HG03575 (cell line): ENCODE results near the gene HMCN1.

ENCODE experiments used
- ATAC-seq: cut with Tn5 transposase; IDR thresholded peaks from one replicate; pipeline ENCODE4 v1.9.1; 2021; ENCODE audit not compliant: unreplicated experiment, insufficient number of reproducible peaks, low FRiP score; ENCODE audit errors: extremely low read depth

Gene HMCN1

DNA sequence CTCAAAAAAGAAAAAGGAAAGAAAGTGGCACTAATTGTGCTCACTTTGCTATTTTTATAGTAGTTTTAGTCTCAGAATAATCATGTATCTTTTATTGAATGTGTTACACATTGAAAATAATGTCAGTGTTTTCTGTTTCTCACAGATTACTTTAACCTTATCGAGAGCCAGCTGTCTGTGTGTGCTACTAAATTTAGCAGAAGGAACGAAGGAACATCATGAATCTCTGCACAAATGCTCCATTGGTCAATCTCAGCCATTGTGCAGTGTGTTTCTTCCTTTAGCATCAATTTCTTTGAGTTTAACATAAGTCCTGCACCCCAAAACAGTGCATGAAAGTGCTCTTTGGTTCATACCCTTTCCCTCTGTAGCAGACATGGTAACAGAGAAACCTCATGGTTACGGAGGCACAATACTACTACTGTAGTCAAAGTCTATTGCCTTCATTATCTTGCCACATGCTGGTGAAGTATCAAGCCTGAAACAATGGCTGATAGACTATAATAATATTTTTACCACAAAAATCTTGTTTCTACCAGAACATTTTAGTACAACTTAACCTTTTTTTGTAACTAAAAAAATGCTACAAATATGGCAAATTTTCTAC lies 310.0 kb downstream of the HMCN1 start:
- no peak for ATAC-seq

DNA sequence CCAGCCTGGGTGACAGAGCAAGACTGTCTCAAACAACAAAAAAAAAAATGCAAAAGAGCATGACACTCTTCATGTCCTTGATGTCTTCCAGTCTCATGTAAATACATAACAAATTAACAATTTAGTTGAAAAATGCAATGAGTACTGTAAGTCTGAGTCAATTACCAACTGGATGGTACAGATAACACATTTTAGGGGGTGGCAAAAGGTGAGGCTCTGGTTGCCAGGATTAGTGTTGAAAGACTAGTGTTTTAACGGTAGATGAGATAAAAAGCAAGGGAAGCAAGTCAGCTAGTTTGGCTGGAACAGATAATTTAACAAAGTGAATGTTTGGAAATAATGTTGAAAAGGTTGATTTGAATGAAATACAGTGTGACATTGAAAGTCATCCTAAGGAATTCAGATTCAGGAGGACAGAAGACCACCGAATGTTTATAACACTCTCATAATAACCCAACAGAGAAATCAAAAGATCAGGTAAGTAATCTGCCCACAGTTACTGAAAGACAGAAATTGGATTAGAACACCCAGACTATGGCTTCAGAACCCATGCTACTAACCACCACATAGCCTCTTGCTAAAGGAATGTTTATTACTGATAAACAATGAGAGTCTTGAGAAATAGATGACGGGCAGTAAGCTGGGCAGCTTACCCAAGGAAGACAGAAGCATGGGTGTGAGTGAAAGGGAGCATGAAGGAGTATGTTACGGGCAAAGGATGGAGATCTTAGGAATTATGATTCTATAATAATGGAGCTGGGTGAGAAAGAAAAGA lies 312.4 kb downstream of the HMCN1 start:
- no peak for ATAC-seq

DNA sequence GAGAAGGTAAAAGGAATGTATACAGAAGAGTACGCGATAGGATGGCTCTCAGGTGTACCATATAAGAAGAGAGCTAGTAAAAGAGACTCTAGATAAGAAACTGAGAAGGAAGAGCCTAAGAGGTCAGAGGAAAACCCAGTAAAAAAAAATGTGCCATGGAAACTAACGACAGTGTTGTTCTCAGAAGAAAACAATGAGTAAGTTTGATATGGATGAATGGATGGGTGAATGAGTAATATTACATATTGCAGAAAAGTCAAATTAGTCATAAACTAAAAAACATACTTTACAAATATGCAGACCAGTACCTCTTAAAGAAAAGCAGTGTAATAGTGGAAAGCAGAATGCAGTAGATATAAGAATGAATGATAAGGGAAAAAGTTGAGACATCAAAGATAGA lies 316.2 kb downstream of the HMCN1 start:
- no peak for ATAC-seq

DNA sequence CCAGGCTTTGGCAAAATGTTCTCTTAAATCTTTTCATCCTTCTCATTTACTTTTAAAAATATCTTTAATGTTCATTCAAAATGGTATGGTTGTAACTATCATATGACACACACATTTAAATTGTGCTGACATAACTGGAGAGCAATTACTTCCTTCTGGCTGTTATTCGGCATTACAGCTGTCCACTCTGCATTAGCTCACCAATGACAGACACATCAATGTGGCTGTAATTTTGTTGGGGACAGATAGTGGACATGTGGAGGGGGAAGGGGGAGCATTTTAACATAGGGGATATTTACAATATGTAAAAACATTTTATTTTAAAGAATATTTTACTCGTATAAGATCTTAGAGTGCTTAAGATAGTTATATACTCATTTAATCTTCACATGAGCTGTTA lies 319.8 kb downstream of the HMCN1 start:
- ATAC-seq = no peak

DNA sequence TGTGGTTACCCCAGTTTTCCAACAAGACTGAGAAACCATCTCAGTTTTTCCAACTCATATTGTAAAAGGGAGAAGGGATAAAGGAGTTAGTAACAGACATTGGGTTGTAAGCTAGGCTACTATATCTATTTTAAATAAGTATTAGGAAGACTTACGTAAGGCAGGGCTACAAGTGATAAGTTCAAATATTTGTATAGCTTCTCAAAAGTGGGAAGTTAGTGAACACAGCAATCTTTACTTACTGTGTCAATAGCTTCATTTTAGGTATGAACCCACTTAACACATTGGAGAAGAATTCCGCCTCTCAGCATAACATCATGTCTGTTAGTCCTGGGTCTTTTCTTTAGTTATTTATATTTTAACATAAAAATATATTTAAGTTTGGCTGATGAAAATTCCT lies 320.7 kb downstream of the HMCN1 start:
- no peak for ATAC-seq

DNA sequence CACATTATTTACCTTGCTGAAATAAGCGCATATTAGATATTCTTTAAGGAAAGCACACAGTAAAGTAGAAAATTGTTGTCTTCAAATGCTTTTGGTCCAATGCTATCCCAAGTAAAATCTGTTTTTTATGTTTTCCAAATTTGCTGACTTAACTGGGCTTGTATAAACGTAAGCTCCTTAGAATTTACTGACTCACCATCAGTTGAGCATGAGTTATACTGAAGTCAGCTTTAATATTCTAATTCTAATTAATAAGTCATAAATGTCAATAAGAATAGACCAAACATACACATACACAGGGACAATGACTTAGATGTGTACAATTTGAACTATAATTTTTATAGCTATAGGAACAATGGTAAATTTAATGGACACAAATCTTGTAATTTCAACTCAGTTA lies 321.7 kb downstream of the HMCN1 start:
- ATAC-seq = no peak

DNA sequence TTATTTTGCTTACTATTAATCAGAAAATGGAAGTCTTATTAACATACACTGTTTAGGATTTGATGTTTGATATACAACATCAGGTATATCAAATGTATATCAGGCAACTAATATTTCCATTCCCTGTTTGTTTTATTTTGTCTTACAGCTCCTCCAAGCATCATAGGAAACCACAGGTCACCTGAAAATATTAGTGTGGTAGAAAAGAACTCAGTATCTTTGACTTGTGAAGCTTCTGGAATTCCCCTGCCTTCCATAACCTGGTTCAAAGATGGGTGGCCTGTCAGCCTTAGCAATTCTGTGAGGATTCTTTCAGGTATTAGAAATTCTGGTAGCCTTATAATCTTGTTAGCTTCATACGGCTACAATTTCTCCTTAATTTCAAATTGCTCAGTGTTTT lies 322.9 kb downstream of the HMCN1 start:
- ATAC-seq = no peak

DNA sequence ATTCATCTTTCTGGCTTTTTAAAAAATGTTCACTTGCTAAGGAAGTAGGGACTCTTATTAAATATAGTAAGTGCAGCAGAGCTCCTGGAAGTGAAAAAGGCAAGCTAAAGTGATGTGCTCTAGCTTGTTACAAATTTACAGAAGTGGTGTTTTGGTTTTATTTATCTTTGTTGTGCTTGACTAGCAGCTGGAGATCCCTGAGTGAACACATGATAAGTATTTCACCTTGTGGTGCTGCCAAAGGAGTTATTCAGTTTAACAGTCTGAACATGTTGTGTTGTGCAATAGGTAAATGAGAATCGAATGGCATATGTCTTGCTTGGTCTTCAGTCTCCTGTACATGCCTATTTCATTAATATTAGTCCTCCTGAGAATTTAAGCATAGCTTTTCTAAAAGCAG lies 325.1 kb downstream of the HMCN1 start:
- ATAC-seq = no peak

DNA sequence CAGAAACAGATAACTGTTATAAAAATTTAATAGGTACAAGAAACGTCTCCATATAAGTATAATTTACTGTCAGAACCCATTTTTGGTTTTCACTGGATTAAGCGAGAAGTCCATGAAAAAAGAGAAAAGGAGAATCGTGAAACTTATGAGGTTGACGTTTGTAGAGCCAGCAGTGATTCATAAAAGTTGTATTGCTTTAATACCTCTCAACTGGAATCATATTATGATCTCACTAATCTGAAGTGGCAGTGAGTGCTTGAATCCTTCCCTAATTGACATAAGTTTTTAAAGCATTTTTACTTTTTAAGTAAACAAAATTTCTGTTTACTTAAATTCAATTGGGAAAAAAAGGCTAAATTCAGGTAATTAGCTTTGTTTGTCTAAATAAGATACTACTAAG lies 325.6 kb downstream of the HMCN1 start:
- ATAC-seq = no peak

DNA sequence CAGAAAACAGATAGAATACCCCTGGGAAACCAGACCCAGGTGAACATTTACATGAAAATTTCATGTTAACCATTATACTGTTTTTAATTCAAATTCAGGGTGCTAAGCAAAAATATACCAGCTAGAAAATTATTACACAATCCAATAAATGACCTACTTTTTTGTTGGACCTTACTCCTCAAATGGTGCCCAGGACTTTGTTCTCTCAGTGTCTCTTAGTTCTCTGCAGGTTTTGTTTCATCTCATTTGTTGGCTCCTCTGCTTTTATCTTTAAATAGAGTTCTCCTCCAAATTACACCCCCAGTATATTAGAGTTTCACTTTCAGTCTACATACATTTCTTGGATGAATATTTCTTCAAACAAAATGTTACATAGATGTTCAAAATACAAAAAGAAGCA lies 326.0 kb downstream of the HMCN1 start:
- no peak for ATAC-seq

DNA sequence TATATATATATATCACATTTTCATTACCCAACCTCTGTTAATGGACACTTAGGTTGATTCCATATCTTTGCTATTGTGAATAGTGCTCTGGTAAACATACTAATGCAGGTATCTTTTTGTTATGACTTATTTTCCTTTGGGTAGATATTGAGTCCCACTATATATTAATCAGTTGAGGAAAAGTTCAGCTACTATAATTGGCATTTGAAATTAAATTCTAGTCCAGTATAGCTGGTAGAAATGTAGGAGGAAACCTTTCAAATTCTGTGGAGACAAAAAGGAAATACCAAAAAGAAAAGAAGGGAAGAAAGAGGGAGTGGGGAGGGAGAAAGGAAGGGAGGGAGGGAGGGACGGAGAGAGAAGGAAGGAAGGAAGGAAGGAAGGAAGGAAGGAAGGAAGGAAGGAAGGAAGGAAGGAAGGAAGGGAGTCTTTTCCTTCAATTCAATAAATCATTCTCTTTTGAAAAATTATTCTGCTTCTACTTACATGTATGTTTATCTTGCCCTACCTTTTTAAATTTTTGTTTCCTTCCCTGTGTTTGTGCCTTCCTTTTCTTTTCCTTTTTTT lies 329.0 kb downstream of the HMCN1 start:
- ATAC-seq = no peak

DNA sequence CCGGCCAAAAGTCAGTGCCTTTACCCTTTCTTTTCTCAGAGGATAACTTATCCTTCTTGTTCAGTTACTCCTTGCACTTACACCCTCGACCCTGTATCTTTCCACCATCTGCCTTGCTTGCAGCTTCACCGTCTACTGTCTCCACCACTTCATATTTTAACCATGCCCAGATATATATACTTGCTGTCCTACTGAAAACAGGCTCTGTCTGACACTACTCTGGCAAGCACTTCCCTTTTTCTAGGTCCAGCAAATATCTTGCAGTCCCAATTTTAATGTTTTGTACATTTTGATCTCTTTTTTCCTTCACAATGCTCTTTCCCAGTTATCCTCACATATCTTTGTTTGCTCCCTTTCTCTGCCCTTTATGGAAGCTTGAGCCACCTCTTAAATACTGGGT lies 332.2 kb downstream of the HMCN1 start:
- ATAC-seq = no peak

DNA sequence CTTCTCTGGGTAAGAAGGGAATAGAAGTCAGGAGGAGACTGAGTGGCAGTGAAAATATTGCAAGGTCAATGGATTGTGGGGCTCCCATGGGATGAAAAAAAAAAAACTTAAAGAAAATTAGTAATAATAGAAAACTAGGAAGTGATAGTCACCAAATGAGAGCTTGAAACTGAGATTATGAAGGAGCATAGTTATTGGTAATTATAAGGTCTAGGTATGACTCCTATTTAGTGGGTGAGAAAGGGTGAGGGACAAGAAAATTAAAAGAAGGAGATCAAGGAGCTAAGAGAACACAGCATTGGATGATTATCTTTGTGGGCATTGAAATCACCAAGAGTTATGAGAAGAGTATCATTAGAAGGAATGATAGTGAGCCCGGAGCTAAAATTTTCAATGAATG lies 339.5 kb downstream of the HMCN1 start:
- no peak for ATAC-seq

DNA sequence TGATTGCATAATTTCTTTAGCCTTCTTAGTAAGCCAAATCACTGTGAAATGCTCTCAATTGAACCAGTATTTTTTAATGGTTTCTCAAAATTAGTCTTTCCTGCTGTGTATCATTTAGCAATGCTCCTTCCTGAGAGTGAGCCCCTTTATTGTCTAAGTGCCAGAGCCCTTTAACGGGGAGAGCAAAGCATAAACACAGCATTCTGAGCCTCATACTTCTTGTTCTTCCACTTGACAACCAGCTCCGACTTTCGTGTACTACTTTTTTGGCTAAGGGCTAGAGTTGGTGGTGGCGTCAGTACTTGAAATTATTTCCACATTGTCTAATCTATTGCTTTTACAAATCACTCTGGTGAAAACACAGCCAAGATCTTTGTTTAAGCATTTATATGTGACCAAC lies 341.8 kb downstream of the HMCN1 start:
- no peak for ATAC-seq

DNA sequence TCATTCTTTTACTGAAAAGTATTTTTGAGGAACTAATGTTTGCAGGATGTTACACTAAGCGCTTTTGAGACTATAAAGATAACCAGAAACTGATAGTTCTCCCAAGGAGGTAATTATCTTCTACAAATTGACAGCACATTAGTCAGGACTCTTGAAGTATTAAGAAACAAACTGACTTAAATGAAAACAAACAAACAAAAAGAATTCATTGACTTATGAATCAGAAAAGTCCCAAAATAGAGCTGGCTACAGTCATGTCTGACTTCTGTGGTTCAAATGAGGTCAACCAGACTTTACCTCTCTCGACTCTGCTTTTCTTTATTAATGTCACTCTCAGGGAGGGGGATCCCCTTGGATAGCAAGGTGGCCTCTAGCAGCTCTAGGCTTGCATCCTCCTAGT lies 344.1 kb downstream of the HMCN1 start:
- peak; percentile 96 for ATAC-seq

DNA sequence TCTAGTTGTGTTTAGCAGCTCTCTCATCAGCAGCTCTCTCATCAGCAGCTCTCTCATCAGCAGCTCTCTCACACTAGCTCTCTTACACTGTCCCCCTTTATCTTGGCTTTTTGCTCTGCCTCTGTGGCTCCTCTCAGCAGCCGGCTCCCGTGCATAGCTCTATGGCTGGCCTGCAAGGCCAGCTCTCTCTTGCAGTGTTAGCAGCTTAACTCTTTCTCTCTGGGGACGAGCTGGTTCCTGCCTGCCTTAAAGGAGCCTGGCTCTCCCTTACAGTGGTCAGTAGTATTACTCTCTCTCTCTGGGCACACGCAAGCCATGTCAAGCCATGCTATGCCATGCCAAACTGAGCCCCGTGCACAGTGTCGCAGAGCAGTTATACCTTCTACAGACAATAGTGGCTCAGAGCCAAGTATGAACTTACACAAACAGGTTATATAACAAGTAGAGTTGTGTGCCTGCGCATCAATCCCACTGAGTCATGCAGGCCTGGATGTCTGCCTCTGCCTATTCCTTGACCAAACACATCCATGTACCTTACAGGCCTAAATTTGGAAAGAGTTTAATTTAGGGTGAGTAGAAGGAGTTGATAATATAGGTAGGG lies 345.0 kb downstream of the HMCN1 start:
- no peak for ATAC-seq

DNA sequence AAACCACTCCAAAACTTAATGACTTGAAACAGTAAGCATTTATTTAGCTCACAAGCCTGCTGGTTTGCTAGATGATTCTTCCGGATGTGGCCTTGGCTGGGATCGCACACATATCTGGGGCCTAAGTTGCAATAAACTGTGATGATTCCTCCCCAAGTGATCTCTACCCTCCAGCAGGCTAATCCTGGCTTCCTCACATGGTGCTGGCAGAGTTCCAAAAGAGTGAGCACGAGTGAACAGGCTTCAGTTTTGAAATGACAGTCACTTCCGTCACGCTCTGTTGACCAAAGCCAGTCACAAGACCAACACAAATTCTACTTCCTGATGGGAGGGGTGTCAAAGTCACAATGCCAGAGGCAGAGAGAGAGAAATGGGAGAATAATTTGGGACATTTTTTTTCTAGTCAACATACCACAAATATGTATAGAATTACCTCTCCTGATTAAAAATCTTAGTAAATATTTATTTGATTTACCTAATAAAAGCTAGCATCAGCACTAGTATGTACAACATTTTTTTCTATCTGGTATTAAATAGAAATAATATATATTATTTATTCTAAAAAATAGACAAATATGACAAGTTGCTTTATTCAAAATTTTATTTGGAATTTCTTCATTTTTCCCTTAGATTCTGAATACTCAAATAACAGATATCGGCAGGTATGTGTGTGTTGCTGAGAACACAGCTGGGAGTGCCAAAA lies 348.2 kb downstream of the HMCN1 start:
- ATAC-seq = peak; percentile 48

DNA sequence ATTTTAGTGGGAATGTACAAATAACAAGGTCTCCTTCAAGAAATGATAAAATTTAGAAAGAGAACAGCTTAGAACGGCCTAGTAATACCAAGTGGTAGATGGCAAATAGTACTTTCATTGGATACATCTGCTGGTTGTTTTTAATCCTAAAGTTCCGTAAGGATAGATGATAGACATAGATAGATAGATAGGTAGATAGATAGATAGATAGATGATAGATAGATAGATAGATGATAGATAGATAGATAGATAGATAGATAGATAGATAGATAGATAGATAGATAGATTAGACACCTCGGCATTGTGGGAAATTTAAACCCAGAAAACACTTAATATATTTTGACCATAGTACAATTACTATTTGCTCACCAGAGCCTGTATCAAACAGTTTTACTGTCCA lies 352.4 kb downstream of the HMCN1 start:
- no peak for ATAC-seq

DNA sequence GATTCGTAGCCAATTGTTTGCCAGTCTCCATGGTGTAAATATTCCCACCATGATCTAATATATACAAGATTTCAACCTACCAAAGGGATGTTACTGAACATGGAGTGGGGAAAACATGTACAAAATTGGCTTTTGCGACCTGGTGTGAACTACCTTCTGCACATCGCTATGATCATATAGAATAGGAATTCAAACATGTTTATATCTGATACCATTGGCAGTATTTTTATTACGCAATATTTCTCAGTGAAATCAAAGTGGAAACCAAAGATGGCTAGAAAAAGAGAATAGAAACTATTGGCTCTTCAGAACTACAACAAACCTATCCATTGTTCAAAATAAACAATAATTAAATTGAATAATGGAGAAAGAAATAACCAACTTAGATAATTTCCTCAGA lies 355.7 kb downstream of the HMCN1 start:
- ATAC-seq = no peak
